OCI-LY1 (cell line): ENCODE data around the gene TNNT2.

Source experiments
- EZH2 ChIP-seq: fragments of 200-600 bp; sonication (generic), shearing (Covaris generic); IDR thresholded peaks from 2 replicates; pipeline ENCODE4 v1.8.0; 2017; ENCODE audit warnings: borderline replicate concordance, mixed run types, mild to moderate bottlenecking, antibody characterized with exemption, low read length, moderate library complexity, mixed read lengths
- TF ChIP-seq, protein P1 (sequence below): fragments of 200-600 bp; sonication (generic), shearing (Covaris generic); IDR thresholded peaks from 2 replicates; pipeline ENCODE4 v1.5.1; 2017; ENCODE audit warnings: mild to moderate bottlenecking, antibody characterized with exemption, low read length, moderate library complexity, mixed read lengths

DNA sequence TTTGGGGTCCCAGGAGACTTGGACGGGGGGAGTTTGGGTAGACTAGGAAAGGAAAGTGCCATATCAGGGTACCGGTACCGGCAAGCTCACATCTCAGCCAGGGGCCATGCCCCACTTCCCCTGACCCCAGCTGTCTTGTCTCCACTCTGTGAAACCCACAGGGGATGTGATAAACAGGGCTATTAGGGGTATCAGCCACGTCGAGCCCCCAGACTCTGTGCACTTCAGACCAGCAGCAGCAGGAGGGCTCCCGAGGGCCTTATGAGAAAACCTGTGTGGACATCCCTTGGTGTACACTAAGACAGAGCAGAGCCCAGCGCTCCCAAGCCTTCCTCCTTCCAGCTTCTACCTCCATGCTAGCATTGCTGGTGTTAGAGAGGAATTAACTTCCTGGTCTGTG, 46.3 kb downstream of the TNNT2 start:
- TF ChIP-seq, protein P1, sequence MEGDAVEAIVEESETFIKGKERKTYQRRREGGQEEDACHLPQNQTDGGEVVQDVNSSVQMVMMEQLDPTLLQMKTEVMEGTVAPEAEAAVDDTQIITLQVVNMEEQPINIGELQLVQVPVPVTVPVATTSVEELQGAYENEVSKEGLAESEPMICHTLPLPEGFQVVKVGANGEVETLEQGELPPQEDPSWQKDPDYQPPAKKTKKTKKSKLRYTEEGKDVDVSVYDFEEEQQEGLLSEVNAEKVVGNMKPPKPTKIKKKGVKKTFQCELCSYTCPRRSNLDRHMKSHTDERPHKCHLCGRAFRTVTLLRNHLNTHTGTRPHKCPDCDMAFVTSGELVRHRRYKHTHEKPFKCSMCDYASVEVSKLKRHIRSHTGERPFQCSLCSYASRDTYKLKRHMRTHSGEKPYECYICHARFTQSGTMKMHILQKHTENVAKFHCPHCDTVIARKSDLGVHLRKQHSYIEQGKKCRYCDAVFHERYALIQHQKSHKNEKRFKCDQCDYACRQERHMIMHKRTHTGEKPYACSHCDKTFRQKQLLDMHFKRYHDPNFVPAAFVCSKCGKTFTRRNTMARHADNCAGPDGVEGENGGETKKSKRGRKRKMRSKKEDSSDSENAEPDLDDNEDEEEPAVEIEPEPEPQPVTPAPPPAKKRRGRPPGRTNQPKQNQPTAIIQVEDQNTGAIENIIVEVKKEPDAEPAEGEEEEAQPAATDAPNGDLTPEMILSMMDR, result no peak
- TF ChIP-seq EZH2, result no peak
